ENCODE results near the gene UGT1A3.

UGT1A3 gene

DNA sequence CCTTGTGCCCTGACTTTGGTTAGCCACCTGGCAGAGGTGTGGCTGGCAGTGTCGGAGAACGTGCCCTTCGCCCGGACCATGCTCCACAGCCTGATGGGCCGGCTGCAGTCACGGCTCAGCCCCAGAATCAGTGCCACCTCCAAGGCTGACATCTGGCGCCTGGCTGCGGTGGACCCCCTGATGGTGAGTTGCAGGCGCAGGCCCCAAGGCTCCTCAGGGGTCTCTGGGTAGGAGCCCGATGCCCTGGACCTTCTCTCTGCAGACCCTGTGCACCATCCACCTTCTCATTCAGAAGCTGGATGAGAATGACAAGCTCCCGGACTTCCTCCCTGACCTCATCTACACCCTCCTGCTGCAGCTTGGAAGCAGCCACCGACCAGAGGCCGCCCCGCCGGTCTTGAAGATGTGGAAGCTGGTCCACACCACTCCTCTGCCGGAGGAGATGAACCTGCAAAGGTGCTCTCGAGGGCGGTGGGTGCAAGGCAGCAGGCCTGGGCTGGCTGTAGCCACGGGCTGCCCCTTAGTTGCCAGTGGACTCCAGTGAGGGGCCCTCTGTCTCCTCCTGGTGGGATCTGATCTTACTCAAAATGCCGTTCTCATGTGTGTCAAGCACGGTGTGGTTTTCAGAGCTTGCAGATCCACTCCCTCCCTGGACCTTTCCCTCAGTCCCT lies 93.4 kb downstream of the UGT1A3 start:
- no peak overlapping the region for H3K4me3 ChIP-seq (ENCODE audit: low read depth, low read length)
- DNase-seq (ENCODE audit: low read depth) = no peak

Measured in skeletal muscle cell (primary cell).